GM21576 (cell line): ENCODE measurements around the gene VRK2.
A peak's percentile ranks its signal among the peaks of the same experiment; 100 is the strongest.
"Not testable (repeated sequence)": the region's sequence is repeated elsewhere in the genome, so short reads cannot be mapped to it uniquely, and the experiment has no call there.

Experiments
- ATAC-seq: cut with Tn5 transposase; IDR thresholded peaks from one replicate; pipeline ENCODE4 v1.9.1; 2021; ENCODE audit warnings: mild to moderate bottlenecking, moderate library complexity; ENCODE audit not compliant: unreplicated experiment

Gene VRK2

GRCh38 chr2:58052978-58053377 is 6.4 kb downstream of the VRK2 start:
- no peak for ATAC-seq

DNA sequence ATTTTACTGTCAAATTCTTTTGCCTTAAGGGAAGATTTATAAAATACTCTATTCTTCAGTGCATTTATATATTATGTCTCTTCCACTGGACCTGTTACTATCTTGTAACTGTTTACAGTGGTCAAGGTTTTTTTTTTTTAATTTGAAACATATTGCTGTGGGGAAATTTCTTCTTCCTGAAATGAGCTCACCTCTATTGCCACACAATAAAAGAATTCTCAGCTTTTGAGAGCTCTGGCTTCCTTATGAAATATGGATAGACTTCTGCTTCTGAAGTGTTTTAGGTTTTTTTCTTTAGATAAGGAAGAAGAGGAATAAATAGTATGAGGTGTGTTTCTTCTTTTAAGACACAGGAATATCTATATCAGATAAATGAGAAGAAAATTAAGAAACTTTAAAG is 7.7 kb downstream of the VRK2 start:
- no peak for ATAC-seq

- no peak for ATAC-seq
Observed at GRCh38 chr2:58055033-58055786, 8.6 kb downstream of the VRK2 start.

DNA sequence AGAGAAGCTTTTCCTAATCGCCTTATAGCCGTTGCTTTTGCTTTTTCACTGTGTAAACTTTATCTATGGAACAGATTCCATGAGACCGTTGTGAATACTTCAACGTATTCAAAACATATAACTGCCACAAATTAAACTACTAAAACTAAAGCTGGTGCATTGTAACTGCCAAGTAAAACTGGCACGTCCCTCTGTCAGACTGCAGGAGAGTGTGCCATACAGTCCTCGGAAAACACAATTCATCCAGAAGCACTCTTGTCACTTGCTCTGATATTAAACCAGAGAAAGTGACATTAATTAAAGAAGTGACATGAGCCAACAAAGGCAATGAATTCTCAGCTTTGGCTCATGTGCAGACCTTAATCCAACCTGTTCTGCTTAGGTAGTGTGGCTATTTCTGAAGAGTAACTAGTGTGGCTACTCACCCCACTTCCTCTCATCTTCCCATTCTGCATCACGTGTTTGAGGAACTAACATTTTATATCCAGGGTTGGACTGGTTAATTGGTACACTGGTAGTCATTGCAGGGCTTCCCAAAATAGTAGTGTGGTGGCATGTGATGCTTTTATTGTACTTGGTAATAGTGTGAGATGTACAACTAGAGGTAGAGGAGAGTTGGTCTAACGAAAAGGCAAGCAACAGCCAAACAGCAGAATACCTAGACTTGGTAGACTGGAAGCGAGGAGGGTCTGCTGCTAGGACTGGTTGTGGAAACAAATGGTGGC is 9.7 kb downstream of the VRK2 start:
- no peak for ATAC-seq

GRCh38 chr2:58057707-58058530 is 11.3 kb downstream of the VRK2 start:
- no peak for ATAC-seq

GRCh38 chr2:58063641-58064040 is 17.0 kb downstream of the VRK2 start:
- no peak for ATAC-seq

DNA sequence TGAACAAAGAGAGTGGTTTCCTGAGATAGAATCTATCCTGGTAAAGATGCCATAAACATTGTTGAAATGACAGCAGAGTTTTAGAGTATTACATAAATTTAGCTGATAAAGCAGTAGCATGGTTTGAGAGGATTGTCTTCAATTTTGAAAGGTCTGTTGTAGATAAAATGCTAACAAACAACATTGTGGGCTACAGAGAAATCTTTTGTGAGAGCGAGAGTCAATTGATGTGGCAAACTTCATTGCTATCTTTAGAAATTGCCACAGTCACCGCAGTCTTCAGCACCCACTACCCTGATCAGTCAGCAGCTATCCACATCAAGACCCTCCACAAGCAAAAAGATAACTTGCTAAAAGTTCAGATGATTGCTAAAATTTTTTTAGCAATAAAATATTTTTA is 17.5 kb downstream of the VRK2 start:
- peak; percentile 51 for ATAC-seq

- no peak for ATAC-seq
Observed at GRCh38 chr2:58065248-58065647, 18.6 kb downstream of the VRK2 start.

DNA sequence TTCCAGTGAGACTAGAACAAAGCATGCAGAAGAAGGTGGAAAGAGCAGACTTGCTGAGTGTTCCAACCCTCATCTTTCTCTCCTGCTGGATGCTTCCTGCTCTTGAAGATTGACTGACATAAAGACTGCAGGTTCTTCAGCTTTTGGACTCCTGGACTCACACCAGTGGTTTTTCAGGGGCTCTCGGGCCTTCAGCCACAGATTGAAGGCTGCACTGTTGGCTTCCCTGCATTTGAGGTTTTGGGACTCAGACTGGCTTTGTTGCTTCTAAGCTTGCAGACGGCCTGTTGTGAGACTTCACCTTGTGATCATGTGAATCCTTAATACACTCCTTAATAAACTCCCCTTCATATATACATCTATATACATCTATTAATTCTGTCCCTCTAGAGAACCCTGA is 20.4 kb downstream of the VRK2 start:
- no peak for ATAC-seq

GRCh38 chr2:58070765-58071164 is 24.2 kb downstream of the VRK2 start:
- ATAC-seq, result no peak

DNA sequence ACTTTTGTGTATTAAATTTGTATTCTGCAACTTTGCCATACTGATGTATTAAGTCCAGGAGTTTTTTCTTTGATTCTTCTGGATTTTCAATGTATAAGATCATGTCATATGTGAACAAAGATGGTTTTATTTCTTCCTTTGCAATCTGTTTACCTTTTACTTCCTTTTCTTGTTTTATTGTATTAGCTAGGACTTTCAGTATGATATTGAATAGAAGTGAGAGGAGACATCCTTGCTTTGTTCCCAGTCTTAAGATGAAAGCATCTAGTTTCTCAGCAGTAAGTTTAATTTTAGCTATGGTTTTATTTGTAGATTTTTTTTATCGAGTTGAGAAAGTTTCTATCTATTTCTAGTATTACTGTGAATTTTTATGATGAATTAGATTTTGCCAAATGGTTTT is 25.5 kb downstream of the VRK2 start:
- no peak for ATAC-seq

DNA sequence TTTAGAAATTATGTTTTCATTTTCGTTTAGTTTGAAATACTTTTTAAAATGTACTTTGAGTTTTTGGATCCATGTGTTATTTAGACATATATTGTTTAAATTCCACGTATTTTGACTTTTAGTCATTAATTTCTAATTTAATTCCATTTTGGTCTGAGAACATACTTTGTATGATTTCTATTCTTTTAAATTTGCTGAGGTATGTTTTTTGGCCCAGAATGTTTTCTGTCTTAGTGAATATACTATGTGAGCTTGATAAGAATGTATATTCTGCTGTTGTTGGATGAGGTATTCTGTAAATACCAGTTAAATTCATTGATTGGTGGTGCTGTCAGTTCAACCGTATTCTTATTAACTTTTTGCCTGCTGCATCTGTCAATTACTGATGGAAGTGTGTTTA is 26.4 kb downstream of the VRK2 start:
- no peak for ATAC-seq

DNA sequence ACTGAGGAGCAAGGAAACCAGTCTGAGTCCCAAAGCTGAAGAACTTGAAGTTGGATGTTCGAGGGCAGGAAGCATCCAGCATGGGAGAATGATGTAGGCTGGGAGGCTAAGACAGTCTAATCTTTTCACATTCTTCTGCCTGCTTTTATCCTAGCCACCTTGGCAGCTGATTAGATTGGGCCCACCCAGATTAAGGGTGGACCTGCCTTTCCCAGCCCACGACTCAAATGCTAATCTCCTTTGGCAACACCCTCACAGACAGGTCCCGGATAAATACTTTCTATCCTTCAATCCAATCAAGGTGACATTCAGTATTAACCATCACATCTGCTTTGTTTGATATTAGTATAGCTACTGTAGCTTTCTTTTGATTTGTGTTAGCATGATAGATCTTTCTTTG is 27.1 kb downstream of the VRK2 start:
- ATAC-seq, result no peak

DNA sequence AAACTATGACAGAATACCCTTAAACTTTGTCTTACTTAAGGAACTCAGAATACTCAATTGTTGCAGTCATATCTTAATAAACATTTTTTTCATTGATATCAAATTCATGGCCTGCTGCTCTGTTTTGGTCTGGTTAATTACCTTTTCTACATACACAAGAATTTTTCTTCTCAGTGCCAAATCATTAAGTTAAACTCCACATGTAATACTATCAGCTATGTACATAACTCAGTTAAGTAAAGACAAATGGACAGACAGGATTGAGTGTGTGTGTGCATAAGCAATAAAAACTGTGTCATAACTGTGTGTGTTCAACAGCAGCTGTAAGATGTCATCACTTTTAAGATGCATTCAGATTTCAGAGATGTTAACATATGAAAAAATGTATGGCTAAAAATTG is 34.4 kb downstream of the VRK2 start:
- ATAC-seq, result no peak

DNA sequence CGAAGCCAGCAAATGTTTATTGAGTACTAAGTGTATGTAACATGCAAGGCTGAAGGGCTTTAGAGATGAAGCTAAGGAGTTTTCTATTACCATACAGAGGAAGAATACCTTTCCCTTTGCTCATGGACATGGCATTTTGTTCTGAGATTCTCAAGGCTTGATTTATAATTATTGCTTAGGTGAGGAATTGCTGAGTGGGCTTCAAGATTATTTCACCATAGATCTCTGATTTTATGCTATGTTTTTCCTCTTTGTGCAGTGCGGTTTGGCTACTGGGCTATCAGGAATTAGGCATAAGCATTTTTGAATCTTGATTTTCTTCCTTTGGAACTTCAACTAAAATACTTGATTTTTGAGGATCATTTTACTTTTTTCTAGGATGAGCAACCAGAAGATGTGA is 42.5 kb downstream of the VRK2 start:
- no peak for ATAC-seq

- not testable (repeated sequence) for ATAC-seq
Observed at GRCh38 chr2:58092772-58093171, 46.2 kb downstream of the VRK2 start.

DNA sequence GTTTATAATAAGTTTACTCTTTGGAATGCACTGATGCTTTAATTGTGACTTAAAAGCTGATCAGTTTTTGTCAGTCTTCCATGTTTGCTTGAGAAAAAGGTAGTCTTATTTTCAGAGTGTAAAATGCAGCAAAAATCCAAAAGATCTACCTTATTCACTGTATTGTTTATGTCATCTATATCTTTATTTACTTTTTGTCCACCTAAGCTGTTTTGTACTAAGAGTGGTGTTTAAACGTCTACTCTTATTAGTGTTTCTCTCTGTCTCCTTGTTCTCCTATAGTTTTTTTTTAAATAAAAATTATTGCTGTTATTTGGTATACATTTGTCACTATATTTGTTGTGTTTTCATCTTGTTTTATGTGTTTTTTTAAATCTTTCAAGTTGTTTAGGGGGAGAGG is 50.4 kb downstream of the VRK2 start:
- ATAC-seq, result no peak

DNA sequence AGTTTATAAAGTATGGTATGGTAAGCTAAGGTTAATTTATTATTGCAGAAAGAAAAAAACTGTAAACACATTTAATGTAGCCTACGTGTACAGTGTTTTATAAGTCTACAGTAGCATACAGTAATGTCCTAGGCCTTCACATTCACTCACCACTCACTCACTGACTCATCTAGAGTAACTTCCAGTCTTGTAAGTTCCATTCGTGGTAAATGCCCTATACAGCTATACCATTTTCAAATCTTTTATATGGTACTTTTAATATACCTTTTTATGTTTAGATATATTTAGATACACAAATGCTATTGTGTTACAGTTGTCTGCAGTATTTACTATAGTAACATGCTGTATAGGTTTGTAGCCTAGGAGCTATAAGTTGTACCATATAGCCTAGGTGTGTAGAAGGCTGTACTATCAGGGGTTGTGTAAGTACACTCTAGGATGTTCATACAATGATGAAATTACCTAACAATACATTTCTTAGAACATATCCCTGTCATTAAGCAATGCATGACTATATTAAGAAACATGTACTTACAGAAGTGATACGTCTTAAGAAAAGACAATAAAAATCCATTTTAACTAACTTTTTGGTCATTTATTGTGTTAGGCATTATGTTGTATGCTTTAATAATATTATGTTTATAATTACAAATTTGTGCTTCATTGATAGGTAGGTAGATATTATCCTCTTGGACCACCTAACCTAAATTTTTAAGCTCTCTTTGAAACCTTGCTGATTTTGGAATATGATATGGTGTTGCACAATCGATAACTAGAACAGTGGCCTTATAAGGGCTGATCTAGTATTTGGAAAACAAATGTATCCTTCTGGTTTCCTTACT is 51.9 kb downstream of the VRK2 start:
- no peak for ATAC-seq

GRCh38 chr2:58099096-58099769 is 52.6 kb downstream of the VRK2 start:
- no peak for ATAC-seq

DNA sequence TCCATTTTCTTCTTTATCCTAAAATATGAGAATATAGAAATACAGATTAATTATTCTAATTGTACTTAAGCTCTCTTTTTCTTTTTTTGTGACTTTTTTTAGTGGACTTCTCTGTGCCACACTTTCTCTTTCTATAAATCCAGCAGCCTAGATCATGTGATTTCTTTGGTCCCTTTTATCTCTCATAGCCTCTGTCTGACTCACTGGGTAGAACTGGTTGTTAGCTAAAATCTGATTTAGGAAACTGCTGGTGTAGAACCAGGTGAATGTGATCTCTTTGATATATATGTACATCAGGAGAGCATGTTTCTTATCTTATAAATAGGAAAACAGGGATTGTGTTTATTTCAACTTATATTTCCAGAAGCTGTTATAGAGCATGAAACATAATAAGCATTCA is 54.9 kb downstream of the VRK2 start:
- no peak for ATAC-seq
